CD4-positive, alpha-beta T cell treated with Interleukin-17A for 1 hour (primary cell): ENCODE results near the gene TSLP.

Source experiments
- DNase-seq: peaks from one replicate; pipeline ENCODE4 v3.0.0-alpha.2; 2020

Gene TSLP

GRCh38 chr5:111071413-111071812, at the start of gene TSLP:
TSLP (plus strand) TSS chr5:111071713; CDS start chr5:111071891, 178 bp downstream.
- no peak for DNase-seq

DNA sequence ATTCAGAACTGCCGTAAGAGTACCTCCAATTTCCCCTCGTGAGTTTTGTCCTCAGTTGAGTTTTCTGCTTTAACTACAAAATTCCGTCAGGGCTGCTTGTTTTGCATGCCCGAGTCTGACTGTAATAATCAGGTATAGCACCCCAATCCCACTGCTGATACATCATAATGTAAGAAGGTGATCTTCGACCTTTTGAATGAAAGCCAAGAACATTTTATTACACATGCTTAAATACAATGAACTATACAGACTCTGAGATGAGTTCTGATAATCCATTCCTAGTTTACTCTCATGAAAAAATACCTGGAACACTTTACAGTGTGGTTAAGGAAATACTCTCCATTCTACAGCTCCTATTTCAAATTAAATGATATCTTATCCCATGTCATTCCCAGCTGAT, 49.2 kb upstream of the TSLP start:
- DNase-seq, result no peak

DNA sequence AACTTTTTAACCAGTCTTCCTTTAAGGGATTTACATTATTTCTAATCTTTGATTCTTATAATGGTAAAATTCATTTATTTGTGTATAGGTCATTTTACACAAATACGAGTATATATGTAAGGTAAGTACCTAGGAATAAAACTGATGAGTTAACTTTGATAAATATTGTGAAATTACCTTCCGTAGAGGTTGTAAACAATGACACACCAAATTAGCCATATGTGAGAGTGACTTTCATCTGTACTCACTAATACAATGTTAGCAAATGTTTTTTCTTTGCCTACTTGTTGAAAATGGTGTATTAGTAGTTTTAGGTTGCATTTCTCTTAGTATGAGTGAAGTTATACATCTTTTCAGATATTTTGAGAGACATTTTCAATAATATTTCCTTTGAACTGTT, 42.6 kb upstream of the TSLP start:
- DNase-seq, result no peak

DNA sequence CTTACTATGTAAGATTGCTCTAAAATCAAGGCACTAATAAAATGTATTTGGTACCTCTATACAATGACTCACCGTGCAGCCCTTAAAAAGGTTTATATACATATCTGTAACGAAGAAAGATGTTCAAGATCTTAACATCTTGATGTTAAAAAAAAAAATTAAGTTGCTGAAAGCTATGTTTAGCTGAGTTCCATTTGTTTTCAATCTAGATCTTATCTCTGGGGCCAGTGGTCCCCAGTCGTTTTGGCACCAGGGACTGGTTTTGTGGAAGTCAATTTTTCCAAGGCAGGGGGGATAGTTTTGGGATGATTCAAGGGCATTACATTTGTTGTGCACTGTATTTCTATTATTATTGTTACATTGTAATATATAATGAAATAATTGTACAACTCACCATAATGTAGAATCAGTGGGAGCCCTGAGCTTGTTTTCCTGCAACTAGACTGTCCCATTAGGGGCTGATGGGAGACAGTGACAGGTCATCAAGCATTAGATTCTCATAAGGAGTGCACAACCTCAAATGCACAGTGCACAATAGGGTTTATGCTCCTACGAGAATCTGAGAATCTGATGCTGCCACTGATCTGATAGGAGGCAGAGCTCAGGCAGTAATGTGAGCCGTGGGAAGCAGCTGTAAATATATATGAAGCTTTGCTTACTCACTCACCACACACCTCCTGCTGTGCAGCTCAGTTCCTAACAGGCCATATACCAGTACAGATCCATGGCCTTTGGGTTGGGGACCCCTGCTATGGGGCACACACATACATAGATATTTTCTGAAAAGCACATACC, 27.6 kb upstream of the TSLP start:
- no peak for DNase-seq

GRCh38 chr5:111058064-111058463, 13.4 kb upstream of the TSLP start:
- no peak for DNase-seq

DNA sequence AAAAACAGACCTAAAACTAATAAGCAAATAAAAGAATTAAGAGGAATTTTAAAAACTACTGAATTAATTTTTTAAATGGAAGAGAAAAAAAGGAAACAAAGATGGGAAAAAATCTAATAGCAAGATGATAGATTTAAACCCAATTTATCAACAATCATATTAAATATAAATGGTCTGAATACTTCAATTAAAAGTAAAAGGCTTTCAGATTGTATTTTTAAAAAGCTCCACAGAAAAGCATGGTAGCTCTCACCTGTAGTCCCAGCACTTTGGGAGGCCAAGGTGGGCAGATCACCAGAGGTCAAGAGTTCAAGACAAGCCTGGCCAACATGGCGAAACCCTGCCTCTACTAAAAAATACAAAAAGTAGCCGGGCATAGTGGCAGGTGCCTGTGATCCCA, 11.3 kb upstream of the TSLP start:
- no peak for DNase-seq

DNA sequence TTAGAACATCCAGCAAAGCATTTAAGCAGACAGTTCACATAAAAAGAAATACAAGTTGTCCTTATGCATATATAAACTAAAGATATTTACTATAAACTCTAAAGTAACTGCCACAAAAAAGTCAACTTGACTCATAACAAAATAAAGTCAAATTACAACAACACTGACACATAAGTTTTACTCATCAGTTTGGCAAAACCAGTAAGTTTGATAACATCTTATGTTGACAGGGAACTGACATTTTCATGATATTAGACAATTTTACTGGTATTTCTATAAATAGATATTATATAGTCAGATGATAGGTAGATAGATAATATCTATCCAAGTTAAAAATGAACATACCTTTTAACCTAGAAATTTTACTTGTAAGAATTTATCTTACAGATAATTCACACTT, 9.9 kb upstream of the TSLP start:
- no peak for DNase-seq

DNA sequence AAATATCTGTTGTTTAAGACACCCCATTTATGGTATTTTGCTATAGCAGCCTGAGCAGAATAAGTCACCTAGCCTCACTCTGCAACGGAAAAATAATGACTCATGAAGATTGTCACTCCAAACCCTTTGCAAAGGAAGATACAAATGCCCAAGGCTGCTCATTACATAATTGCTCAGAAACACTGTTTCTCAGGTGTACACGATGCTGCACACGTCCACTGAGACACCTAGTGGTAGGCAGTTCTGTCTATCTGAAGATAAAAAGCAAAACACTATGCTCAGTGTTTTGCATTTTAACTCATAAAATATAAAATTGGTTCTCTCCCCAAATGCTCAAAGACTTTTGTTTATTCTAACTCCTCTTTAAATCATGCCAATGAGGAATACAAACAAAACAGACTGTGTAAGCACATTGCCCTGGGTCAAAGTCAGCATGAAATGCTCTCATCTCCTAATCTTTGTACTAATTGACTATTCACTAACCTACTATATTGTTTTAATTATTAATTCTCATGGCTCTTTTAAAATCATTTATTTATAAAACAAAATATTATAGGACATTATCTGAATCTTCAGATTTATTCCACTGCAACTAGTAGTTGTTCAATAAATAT, 7.7 kb upstream of the TSLP start:
- DNase-seq, result no peak

- no peak for DNase-seq
These were observed 5.1 kb upstream of the TSLP start for GRCh38 chr5:111066261-111066938.

DNA sequence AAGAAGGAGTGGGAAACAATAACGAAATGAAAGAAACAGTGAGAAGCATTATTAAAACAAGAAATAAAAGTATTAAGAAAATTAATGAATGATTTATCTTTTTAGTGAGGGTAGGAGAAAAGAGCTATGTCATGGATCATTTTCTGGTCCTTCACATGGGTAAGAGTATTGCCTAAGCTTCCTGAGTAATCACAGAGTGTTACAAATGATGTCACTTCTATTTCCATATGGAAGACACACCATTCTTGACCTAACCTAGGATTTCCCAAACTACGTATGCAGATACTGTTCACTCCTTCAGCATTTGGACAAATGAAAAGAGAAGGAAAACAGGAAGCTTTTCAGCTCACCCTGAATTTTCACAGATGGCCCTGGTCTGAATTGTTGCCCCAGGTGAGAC, 3.3 kb upstream of the TSLP start:
- no peak for DNase-seq

GRCh38 chr5:111069839-111070238, 1.7 kb upstream of the TSLP start:
- no peak for DNase-seq

GRCh38 chr5:111070272-111071134, 1.0 kb upstream of the TSLP start:
- no peak for DNase-seq

- DNase-seq, result peak; percentile 49
These were observed 1.6 kb downstream of the TSLP start for GRCh38 chr5:111072949-111073682.

DNA sequence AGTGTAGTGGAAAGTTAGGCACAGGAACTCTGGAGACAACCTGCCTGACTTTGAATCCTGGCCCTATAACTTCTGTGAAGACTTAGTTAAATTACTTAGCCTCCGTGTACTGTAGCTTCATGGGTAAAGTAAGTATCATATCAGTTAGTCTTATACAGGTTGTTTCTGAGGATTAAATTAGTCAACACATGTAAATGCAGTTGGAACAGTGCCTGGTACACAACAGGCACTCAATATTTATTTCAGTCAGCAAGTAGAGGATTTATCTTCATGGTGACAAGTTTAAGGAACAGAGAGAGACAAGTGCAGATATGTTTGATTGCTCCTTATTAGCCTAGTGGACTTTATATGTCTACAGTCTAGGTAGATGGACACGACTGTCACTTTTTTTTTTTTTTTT, 2.7 kb downstream of the TSLP start:
- no peak for DNase-seq

DNA sequence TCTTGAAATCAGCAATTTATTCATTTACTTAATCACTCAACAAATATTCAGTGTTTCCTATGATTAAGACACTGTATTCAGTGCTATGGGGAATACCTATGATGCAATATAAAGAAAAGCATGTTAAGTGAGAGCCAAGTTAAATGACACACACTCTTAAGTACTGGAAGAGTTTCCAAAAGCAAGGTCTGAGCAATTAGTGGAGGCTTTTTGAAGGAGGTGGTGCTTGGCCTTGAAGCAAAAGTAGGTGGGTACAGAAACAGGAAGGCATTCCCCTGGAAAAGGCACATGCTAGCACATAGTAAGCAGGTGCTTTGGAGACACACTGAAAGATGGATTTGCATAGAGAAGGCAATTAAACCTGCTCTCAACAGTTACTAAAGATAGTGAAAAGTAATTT, 4.0 kb downstream of the TSLP start:
- no peak for DNase-seq

DNA sequence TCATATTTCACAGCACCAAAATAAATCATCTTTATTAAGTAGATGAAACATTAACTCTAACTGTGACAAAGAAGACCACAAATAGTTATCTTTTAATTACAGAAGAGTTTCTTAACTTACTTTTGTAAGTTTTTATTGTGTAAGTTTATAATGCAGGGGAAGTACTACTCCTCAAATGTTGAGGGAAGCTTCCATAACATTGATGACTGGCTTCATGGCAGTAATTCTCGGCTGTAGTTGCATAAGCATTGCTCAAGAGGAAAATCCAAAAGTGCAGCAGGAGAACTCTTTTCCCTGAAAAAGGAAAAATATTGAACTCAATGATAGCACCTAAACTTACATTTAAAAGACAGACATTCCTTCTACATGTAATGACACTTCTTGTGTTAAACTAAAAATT, 4.6 kb downstream of the TSLP start:
- no peak for DNase-seq

- DNase-seq, result no peak
These were observed 6.2 kb downstream of the TSLP start for GRCh38 chr5:111077678-111078077.

GRCh38 chr5:111079846-111080245, 8.3 kb downstream of the TSLP start:
- no peak for DNase-seq

DNA sequence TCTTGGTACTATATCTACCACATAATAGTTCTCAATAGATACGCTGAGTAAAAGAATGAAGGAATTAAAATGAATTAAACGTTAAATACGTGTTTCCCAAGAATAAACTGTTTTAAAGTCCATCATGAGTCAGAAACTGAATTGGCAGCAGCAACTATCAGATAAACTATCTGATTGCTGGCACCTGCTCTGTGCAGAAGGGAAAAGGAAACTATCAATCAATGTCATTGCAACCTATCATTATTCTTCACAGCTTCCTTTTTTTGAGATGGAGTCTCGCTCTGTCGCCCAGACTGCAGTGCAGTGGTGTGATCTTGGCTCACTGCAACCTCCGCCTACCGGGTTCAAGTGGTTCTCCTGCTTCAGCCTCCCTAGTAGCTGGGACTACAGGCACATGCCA, 11.8 kb downstream of the TSLP start:
- no peak for DNase-seq

DNA sequence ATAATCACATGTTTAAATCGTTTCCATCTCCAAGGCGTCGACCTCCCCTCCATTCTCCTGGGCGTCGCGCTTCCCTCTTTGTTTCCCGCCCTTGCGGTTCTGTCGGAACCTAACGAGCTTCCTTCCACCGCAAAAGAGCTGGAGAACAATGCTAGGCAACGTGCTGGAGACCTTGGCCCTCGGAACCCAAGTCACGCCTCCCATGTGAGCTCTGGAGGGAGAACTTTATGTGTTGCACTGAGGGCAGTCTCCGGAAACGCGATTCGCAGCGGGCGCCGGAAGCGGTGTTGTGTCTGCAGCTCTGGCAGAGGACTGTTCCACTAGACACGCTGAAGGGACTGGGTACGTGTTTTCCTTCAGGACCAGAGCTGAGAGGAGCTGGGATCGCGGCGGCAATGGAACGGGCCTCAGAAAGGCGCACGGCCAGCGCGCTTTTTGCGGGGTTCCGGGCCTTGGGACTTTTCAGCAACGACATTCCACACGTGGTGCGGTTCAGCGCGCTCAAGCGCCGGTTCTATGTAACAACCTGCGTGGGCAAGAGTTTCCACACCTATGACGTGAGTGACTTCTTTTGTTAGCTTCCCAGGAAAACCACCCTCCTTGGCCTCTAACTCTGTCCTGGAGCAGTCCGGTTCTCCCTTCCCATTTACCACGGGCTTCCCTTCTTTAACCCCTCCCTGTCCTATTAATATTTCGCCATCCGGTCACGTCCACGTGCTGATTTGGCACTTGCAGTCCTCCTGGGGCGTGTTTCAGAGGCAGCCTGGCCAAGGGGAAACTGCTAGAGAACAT, 20.7 kb downstream of the TSLP start, which contains the start of gene WDR36:
Gene WDR36, plus strand, starts transcription at position 287 of the 792 bp plus-strand sequence. Its CDS starts 109 bp downstream, at position 396.
- DNase-seq, result peak; percentile 93

DNA sequence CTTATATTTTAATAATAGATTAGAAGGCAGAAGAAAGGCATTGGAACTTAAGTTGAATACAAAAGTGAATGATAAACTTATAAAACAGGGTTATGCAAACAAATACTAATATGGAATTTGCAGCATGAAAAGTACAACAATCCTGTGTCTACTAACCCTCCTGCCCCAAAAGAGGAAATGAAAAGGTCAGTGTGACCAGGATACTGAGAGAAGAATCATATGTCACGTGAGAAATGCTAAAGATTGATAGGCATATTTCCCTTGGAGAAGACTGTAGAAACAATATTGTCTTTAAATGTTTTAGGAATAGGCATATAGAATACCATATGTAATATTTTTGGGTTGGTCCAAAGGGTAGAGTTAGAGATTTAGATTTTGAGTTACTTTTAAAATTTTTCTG, 24.5 kb downstream of the TSLP start:
- no peak for DNase-seq
